GM19099 (cell line): ENCODE measurements around the gene CCT7.

Experiments
- POLR2A ChIP-seq: IDR thresholded peaks from 3 replicates; pipeline ENCODE4 v1.6.1; 2011; ENCODE audit warnings: low read depth; ENCODE audit not compliant: insufficient read length; ENCODE audit errors: extremely low read depth

CCT7 gene

DNA sequence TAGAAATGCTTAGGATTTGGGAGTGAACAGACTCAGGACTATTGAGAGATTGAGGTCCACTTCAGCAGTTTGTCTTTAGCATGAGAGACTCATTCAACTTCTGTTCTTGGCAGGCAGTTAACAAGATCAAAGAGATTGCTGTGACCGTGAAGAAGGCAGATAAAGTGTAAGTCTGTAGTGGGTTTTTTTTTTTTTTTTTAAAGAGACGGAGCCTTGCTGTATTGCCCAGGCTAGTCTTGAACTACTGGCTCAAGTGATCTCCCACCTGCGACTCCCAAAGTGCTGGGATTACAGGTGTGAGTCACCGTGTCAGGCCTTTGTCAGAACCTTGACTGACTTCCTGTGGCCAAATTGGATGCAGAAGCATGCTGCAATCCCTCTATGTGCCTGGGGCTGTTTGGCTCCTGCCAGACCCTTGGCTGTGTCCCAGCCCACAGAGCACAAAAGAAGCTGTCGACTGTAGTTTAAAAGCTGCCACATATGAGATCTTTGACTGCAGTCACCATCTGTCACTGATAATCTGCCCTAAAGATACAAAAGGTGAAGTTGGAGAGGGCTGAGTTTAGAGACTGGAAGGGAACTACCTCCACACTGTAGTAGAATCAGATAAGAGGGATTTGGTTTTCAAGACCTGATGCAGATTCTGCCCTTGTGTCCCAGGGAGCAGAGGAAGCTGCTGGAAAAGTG lies 9.9 kb downstream of the CCT7 start:
- no peak for TF ChIP-seq POLR2A

DNA sequence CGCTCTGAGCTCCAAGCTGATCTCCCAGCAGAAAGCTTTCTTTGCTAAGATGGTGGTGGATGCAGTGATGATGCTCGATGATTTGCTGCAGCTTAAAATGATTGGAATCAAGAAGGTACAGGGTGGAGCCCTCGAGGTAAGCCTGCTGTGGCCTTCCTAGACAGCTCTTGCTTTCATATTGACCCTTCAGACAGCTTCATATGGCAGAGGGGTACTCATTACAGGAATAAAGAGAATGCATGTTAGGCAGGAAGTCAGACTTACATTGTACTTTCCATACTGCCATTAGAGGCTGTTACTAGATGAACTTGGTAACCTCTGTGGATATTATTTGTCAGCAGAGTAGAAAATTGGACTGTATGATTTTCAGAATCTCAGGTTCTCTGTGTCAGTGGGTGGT lies 10.5 kb downstream of the CCT7 start:
- TF ChIP-seq POLR2A: no peak

DNA sequence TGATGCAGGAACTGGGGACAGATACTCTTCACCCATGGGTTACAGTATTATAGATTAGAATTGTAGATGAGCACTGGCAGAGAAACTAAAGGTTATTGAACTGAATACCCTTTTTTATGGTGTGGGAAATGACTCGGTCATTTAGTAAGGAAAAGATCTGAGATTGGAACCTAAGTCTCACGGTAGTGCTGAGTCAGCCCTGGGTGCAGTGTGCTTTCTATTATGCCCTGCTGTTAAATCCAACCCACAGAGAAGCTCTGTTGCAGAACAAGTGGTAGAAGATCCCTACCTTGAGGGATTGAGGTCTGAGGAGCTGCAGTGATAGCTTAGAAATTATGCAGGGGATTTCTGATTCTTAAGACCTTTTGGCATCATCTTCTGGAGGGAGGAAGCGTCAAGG lies 12.7 kb downstream of the CCT7 start:
- TF ChIP-seq POLR2A: no peak

DNA sequence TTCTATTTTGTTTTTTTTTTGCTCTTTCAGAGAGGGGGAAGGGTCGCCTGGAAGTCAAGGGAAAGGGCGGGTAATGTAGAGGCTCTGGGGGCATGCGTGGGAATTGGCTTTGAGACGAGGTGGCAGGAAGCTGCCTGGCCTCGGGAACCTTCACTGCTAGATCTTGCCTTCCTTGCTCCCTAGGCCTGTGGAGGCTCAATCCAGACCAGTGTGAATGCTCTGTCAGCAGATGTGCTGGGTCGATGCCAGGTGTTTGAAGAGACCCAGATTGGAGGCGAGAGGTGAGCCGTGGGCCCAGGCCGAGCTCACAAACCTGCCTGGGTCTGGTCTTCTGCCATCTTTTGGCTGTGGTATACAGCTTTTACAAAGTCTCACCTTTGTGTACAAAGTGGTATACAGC lies 15.5 kb downstream of the CCT7 start:
- TF ChIP-seq POLR2A: no peak

DNA sequence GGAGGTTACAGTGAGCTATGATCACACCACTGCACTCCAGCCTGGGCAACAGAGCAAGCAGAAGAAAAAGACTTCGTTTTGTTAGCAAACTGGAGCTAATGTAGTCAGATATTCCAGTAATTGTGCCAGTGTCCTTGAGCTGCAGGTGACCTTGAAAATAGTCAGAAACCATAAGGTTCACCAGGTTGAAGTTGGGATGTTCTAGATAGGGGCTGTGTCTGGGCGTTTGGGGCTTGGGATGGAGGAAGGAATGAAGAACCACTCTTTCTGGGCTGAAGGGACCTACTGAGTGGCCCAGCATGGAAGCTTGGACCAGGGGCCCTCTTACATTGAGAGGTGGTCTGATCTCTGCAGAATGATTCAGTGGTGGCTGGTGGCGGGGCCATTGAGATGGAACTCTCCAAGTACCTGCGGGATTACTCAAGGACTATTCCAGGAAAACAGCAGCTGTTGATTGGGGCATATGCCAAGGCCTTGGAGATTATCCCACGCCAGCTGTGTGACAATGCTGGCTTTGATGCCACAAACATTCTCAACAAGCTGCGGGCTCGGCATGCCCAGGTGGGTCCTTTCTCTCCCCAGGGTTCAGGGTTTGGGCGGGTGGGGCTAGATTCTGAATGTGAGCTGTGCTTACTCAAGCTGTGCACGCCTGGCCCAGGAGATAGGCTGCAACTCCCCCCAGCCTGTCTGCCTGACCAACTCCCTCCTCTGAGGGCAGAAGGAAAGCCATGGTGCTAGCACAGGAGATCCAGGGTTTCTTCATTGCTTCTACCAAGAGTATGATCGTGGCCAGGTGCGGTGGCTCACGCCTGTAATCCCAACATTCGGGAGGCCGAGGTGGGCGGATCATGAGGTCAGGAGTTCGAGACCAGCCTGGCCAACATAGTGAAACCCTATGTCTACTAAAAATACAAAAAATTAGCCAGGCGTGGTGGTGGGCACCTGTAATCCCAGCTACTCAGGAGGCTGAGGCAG lies 17.1 kb downstream of the CCT7 start:
- no peak for TF ChIP-seq POLR2A

DNA sequence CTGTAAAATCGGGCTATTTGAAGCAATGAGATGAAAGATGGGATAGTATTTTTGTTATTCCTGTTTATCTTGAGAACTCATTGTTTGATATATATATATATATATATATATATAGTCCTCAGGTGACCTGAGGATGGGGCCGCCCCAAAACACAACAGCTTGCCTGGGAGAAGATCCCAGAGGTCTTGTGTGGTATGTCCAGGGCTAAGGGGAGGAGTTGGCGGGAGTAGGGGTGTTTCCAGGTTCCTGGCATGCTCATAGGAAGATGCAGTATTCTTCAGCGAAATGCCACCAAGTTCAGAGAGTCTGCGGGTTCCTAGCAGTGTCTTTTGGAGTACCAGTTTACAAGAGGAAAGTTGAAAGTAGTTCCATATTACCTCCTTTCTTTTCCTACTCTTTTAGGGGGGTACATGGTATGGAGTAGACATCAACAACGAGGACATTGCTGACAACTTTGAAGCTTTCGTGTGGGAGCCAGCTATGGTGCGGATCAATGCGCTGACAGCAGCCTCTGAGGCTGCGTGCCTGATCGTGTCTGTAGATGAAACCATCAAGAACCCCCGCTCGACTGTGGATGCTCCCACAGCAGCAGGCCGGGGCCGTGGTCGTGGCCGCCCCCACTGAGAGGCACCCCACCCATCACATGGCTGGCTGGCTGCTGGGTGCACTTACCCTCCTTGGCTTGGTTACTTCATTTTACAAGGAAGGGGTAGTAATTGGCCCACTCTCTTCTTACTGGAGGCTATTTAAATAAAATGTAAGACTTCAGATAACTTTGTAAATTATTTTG lies 18.3 kb downstream of the CCT7 start:
- no peak for TF ChIP-seq POLR2A

DNA sequence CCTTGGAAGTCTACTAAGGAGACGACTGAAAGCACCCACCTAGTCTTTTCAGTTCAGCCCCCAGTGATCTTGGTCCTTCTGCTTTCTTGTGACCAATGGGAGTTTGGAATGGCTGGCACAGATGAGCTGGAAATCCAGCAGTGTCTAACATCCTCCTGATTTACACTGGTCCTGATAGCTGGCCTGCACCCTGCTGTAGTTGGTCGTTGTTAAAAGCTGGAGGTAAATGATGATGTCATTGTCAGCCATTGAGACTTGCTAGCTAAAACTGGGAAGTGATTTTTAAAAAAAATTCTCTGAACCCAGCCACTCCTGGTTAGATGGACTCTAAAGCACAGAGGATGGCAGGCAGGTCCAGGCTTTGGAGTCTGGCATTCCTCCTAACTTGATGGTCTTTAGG lies 19.3 kb downstream of the CCT7 start:
- no peak for TF ChIP-seq POLR2A

DNA sequence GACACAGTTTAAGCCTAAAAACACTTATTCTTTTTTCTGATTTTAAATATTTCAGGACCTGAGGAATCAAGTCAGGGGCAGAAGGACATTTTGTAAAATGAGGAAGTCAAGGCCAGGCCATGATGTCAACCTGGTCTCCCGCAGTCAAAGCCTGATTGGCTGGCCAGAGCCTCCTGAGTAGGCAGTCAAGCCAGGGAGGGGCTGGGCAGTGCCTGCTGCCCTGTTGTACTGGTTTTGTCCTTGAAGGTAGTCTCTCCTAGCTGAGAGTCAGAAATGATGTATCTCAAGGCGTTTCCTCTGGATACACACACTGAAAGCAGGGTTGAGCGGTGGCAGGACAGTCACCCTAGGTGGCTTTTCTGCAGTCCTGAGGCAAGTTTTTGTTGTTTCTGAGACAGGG lies 19.8 kb downstream of the CCT7 start:
- peak; percentile 22 for TF ChIP-seq POLR2A

DNA sequence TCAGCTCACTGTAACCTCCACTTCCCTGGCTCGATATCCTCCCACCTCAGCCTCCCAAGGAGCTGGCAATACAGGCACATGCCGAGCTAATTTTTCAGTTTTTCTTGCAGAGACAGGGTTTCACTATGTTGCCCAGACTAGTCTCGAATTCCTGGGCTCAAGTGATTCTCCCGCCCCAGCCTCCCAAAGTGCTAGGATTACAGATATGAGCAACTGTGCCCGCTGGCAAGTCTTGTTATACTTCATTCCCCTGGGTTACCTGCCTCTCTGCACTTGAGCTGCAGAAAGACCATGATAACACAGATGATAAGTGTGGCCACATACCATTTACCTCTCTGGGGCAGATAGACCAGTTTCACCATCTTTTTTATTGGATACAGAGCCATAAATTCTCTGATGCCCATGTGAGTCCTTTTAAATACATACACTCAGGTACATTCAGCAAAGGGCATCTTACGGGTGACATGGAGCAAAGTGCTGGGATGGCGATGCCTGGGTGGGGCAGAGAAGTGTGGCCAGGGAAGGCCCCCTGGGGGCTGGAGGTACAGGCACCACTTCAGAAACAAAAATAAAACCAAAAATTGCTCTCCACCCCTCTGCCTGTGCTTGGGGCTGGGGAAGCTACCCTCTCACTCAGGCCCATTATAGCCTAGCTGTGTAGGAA lies 20.4 kb downstream of the CCT7 start:
- TF ChIP-seq POLR2A: no peak

DNA sequence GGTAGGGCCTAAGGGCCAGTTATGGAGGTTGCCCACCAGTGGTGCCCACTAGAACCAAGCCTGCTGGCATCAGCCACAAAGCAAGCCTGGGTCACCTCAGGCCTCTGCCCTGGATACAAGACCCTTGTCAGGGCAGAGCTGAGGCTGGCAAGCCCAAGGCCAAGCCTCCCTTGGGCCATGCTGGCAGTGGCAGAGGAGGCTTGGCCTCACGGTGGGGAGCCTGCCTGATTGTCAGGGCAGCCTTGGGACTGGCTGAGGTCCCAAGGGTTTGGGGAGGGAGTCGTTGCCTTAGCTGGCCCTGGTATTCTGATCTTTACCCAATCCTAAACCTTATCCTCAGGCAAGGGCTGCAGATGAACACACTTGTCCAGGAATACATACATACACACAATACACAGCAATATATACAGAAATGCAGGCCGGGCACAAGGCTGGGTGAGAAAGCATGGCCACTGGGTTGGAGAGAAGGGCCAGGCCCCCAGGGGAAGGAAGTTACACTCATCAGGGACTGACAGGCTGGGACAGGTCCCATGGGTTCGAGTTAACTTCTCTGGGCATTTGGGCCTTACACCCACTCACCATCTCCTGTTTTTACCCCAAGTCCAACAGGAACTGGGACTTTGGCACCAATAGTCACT lies 21.0 kb downstream of the CCT7 start:
- TF ChIP-seq POLR2A: no peak

DNA sequence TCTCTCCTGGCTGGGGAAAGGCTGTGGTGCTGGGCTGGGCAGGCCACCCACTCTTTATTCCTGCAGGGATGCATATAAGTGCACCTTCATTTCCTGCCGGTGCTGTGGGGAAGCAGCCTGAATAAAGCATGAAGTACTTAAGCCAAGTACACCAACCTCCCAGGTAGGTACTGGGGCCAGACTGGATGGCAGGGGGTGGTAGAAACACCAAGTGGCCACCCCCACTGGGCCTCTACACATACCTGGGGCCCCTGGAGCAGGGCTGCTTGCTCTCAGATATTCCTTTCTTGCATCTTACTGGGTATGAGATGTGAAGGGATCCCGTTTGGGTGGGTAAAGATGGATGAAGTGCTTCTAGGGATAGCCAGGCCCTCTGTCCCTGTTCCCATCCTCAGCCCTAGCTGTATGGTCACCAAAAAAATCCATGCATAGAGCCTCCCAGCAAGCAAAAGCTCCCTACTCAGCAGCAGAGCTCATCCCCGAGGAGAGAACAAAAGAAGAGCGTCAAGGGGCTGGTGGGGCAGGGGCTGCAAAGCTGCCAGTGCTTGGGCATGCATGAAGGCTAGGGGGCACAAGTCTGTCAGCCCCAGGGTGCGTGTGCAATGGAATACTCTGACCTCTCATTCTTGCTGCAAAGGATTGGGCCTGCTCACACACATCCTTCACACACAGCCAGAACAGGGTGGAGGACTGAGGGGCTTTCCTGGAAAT lies 22.0 kb downstream of the CCT7 start:
- no peak for TF ChIP-seq POLR2A

DNA sequence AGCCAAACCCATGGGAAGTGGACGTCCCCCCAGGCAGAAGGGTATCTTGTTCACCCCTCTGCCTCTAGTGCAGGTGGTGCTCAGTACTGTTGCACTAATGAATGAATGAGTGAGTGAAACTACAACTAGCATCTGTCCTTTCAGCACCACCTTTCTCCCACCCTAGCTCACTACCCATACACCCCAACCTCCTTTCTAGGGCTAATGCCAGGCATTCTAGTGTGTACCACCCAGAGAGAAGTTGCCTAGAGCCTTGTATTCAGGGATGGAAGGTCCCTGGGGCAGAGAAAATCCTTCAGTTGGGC lies 22.5 kb downstream of the CCT7 start:
- TF ChIP-seq POLR2A: no peak

DNA sequence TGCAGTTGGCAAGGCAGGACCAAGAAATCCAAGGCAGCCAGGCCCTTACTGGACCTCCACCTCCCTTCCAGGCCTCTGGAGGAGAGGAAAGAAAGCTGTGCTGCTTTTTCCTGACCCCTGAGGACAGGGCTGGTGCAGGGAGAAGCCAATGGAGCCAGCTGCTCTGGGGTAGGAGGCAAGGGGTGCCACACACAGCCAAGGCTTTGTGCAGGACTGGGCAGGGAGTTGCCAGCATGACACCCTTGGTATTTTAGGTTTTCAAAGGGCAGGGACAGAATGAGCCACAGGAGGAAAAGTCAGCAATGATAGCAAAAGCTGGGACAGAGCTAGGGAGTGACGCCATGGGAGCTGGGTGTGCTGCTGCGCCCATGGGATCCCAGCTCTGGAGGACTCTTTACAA lies 22.9 kb downstream of the CCT7 start:
- TF ChIP-seq POLR2A: no peak
